Endothelial cell of umbilical vein (primary cell): Measurements from ENCODE around the gene HRK. TPM values are rescaled to one million over a fixed set of nuclear protein-coding genes. Genes with fewer than 3 reads are reported as not detected.

Experiments used
- BruUV-seq: library from RNA; stranded (reverse); fragments of 400-500 nt; replicated peaks from 2 replicates; lab custom pipeline; 2021; lab: Mats Ljungman, UMichigan
- CTCF ChIA-PET: fragments of 300-600, 350-600 bp; sonication (Branson Sonifier 250); formaldehyde crosslinking; loops from one replicate; lab custom pipeline; 2021; ENCODE audit warnings: antibody characterized with exemption, inconsistent platforms; lab: Charles Lee
- POLR2A ChIA-PET: fragments of 300-600, 350-600 bp; sonication (Branson Sonifier 250); formaldehyde crosslinking; loops from one replicate; lab custom pipeline; 2021; ENCODE audit warnings: antibody characterized with exemption, inconsistent platforms; lab: Charles Lee
- DNase-seq: peaks from one replicate; pipeline ENCODE4 v3.0.0-alpha.2; 2011; ENCODE audit warnings: low read depth, low spot score
- FAIRE-seq: peaks from 2 replicates; lab custom pipeline; 2011; peaks lifted over from hg19 to GRCh38; lab: Jason Lieb, UNC
- H2AFZ ChIP-seq: 2 replicates; pipeline ENCODE4 v1.6.0; 2012; ENCODE audit warnings: low read depth, low read length, control low read depth, inconsistent platforms
- H3K27ac ChIP-seq: 2 replicates; pipeline ENCODE4 v1.5.1; 2011; ENCODE audit warnings: low read depth, mild to moderate bottlenecking, control low read depth, low read length, moderate library complexity; ENCODE audit not compliant: insufficient read depth
- H3K27me3 ChIP-seq, 2 experiments: 2 replicates each; pipeline versions ENCODE4 v1.6.0 to v1.6.1; 2011; ENCODE audit warnings: low read length in 2 of 2, mixed read lengths in 1 of 2; ENCODE audit not compliant: control insufficient read depth in 2 of 2, insufficient read depth in 2 of 2
- H3K36me3 ChIP-seq, 2 experiments: 2 replicates in 1 of 2; 3 replicates in 1 of 2; pipeline ENCODE4 v1.5.1; 2011; ENCODE audit warnings: low read length in 2 of 2, mild to moderate bottlenecking in 1 of 2, moderate library complexity in 1 of 2; ENCODE audit not compliant: control insufficient read depth in 2 of 2, insufficient read depth in 2 of 2; ENCODE audit errors: extremely low read depth in 1 of 2
- H3K4me1 ChIP-seq: 3 replicates; pipeline ENCODE4 v1.5.1; 2011; ENCODE audit warnings: mild to moderate bottlenecking, low read length; ENCODE audit not compliant: control insufficient read depth, insufficient read depth; ENCODE audit errors: extremely low read depth
- H3K4me2 ChIP-seq: 2 replicates; pipeline ENCODE4 v1.6.1; 2011; ENCODE audit warnings: low read length, control low read depth, mixed read lengths; ENCODE audit not compliant: insufficient read depth
- H3K4me3 ChIP-seq, 3 experiments: fragments of 200-600 bp in 1 of 3; sonication (generic), shearing (Covaris generic) in 1 of 3; replicated peaks in 1 of 3; 2 replicates each; pipeline ENCODE4 v1.5.1; 2011 to 2016; ENCODE audit warnings: control low read depth in 3 of 3, low read length in 3 of 3, mild to moderate bottlenecking in 2 of 3, inconsistent platforms in 1 of 3, low read depth in 1 of 3, moderate library complexity in 1 of 3; ENCODE audit not compliant: insufficient read depth in 1 of 3
- H3K79me2 ChIP-seq: 2 replicates; pipeline ENCODE4 v1.6.0; 2012; ENCODE audit warnings: low read length, inconsistent platforms; ENCODE audit not compliant: control insufficient read depth, insufficient read depth
- H3K9ac ChIP-seq: replicated peaks from 2 replicates; pipeline ENCODE3; 2011; ENCODE audit warnings: low read length, control low read depth; ENCODE audit not compliant: insufficient read depth; ENCODE audit errors: extremely low read depth
- H3K9me1 ChIP-seq: replicated peaks from 3 replicates; pipeline ENCODE4 v1.6.0; 2011; ENCODE audit warnings: mild to moderate bottlenecking, low read length; ENCODE audit not compliant: control insufficient read depth, insufficient read depth; ENCODE audit errors: extremely low read depth
- H3K9me3 ChIP-seq: replicated peaks from 2 replicates; pipeline ENCODE4 v1.5.1; 2012; ENCODE audit warnings: low read length, inconsistent platforms; ENCODE audit not compliant: control insufficient read depth, insufficient read depth
- H4K20me1 ChIP-seq: replicated peaks from 2 replicates; pipeline ENCODE3; 2011; ENCODE audit warnings: mild to moderate bottlenecking, low read length; ENCODE audit not compliant: control insufficient read depth, insufficient read depth; ENCODE audit errors: extremely low read depth
- EZH2 ChIP-seq: IDR thresholded peaks from 2 replicates; pipeline ENCODE4 v1.6.1; 2012; ENCODE audit warnings: borderline replicate concordance, low read depth, mild to moderate bottlenecking, moderate library complexity, low read length, inconsistent platforms; ENCODE audit not compliant: severe bottlenecking
- FOS ChIP-seq: IDR thresholded peaks from 2 replicates; pipeline ENCODE4 v1.6.1; 2011; ENCODE audit warnings: mild to moderate bottlenecking, low read length, moderate library complexity, borderline replicate concordance; ENCODE audit not compliant: insufficient read depth
- GATA2 ChIP-seq: IDR thresholded peaks from 2 replicates; pipeline ENCODE4 v1.7.0; 2011; ENCODE audit warnings: low read depth, mild to moderate bottlenecking, moderate library complexity, mixed read lengths, low read length; ENCODE audit not compliant: insufficient read length, insufficient read depth
- JUN ChIP-seq: IDR thresholded peaks from 2 replicates; pipeline ENCODE4 v1.6.1; 2011; ENCODE audit warnings: borderline replicate concordance, low read depth; ENCODE audit not compliant: insufficient read length, insufficient read depth
- MYC ChIP-seq: IDR thresholded peaks from one replicate; pipeline ENCODE4 v1.6.1; 2011; ENCODE audit warnings: mild to moderate bottlenecking, low read depth, low read length
- POLR2A ChIP-seq: IDR thresholded peaks from 2 replicates; pipeline ENCODE4 v1.6.1; 2012; ENCODE audit warnings: low read depth, mild to moderate bottlenecking, control low read depth, low read length
- POLR2AphosphoS5 ChIP-seq: IDR thresholded peaks from 2 replicates; pipeline ENCODE4 v1.6.1; 2012; ENCODE audit warnings: low read depth, mild to moderate bottlenecking, control low read depth, low read length, moderate library complexity; ENCODE audit not compliant: insufficient read depth
- dilution Hi-C: fragments of 300-500 bp; cut with MboI; formaldehyde crosslinking; loops from one replicate; pipeline ENCODE4 v1.15.0; 2019; ENCODE audit warnings: low sequenced_read_pairs; ENCODE audit not compliant: extremely low pct_ligation_motif_present
- intact Hi-C: fragments of 100-400 bp; cut with micrococcal nuclease; formaldehyde crosslinking; loops from one replicate; pipeline ENCODE4 v1.10.0; 2022
- polyA plus RNA-seq, 4 experiments: library from polyadenylated mRNA; depleted of rRNA in 3 of 4; stranded (reverse) in 3 of 4; unstranded in 1 of 4; fragments of >200 nt; gene quantifications; 2 replicates each; pipeline versions ENCODE4 v1.2.1 to v1.2.3, GENCODE V29; 2011 to 2012; ENCODE audit warnings: missing spikeins in 1 of 4
- total RNA-seq: library from RNA; stranded (reverse); gene quantifications from 2 replicates; pipeline ENCODE4 v1.2.3, GENCODE V29; 2021
- TF ChIP-seq, protein P1 (sequence below), 2 donors: IDR thresholded peaks; 1 replicate in 1 of 2; 2 replicates in 1 of 2; pipeline ENCODE4 v1.5.1; 2011; ENCODE audit warnings: low read length in 2 of 2, mild to moderate bottlenecking in 2 of 2, moderate library complexity in 2 of 2, control low read depth in 1 of 2, inconsistent platforms in 1 of 2, low read depth in 1 of 2; ENCODE audit not compliant: insufficient read depth in 1 of 2; ENCODE audit errors: extremely low read depth in 1 of 2
- TF ChIP-seq, protein P2 (sequence below): IDR thresholded peaks from 2 replicates; pipeline ENCODE4 v1.6.1; 2011; ENCODE audit not compliant: insufficient read depth, insufficient read length

The HRK gene
- total and polyA plus RNA-seq, 2 donors (not counting 3 experiments of a cell fraction or from before 2014, with no cell fraction given): not detected

DNA sequence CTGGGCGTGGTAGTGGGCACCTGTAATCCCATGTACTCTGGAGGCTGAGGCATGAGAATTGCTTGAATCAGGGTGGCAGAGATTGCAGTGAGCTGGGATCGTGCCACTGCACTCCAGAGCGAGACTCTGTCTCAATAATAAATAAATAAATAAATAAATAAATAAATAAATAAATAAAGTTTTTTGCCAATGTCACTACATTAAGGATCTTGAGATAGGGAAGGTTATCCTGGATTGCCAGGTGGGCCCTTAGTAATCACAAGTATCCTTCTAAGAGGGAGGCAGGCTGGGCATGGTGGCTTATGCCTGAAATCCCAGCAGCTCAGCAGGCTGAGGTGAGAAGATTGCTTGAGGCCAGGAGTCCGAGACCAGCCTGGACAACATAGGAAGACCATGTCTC, 25.0 kb upstream of the HRK start:
- H4K20me1 ChIP-seq: no peaks in the 10 kb centered on the region
- dilution Hi-C loops: no loop called here
- no peak overlapping the region for H3K9ac ChIP-seq
- FAIRE-seq: no peak
- no peaks in the 10 kb centered on the region for H3K4me1 ChIP-seq
- intact Hi-C loops: no loop called here
- no peak for DNase-seq
- no peaks in the 10 kb centered on the region for H3K36me3 ChIP-seq
- H3K9me3 ChIP-seq: no peaks in the 10 kb centered on the region
- H3K27me3 ChIP-seq: peaks cover 8 to 11% of the 10 kb centered on the region in 2 experiments
- H3K4me2 ChIP-seq: no peak overlapping the region
- TF ChIP-seq POLR2A: no peak
- TF ChIP-seq, protein P1, sequence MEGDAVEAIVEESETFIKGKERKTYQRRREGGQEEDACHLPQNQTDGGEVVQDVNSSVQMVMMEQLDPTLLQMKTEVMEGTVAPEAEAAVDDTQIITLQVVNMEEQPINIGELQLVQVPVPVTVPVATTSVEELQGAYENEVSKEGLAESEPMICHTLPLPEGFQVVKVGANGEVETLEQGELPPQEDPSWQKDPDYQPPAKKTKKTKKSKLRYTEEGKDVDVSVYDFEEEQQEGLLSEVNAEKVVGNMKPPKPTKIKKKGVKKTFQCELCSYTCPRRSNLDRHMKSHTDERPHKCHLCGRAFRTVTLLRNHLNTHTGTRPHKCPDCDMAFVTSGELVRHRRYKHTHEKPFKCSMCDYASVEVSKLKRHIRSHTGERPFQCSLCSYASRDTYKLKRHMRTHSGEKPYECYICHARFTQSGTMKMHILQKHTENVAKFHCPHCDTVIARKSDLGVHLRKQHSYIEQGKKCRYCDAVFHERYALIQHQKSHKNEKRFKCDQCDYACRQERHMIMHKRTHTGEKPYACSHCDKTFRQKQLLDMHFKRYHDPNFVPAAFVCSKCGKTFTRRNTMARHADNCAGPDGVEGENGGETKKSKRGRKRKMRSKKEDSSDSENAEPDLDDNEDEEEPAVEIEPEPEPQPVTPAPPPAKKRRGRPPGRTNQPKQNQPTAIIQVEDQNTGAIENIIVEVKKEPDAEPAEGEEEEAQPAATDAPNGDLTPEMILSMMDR (IDR thresholded peaks at IDR 0.05; ENCODE audit: extremely low read depth in 1 of 2, insufficient read depth in 1 of 2, low read depth in 1 of 2, low read length in 2 of 2): no peak
- TF ChIP-seq EZH2: no peak
- no peak for TF ChIP-seq JUN
- no peak for TF ChIP-seq POLR2AphosphoS5
- TF ChIP-seq GATA2: no peak
- no peak for TF ChIP-seq FOS
- TF ChIP-seq, protein P2, sequence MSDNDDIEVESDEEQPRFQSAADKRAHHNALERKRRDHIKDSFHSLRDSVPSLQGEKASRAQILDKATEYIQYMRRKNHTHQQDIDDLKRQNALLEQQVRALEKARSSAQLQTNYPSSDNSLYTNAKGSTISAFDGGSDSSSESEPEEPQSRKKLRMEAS: no peak
- TF ChIP-seq MYC: no peak
- H3K4me3 ChIP-seq: no peak overlapping the region
- CTCF ChIA-PET: interaction anchor here (1.0 kb wide), 1 partner anchor 13 kb away, joined by 3 read pairs; no protein-coding TSS in a partner anchor
- no peaks in the 10 kb centered on the region for H3K9me1 ChIP-seq
- H3K79me2 ChIP-seq: peaks cover 4% of the 10 kb centered on the region
- H2AFZ ChIP-seq: no peak overlapping the region
- H3K27ac ChIP-seq: no peak overlapping the region
- BruUV-seq: no TSS peak
- POLR2A ChIA-PET: no interaction called here
